AG04449 (cell line): ENCODE measurements around the gene PLA2G2C.

Experiments used
- CTCF ChIA-PET: fragments of 350-600 bp; formaldehyde crosslinking; extraction: SDS; loops from one replicate; lab custom pipeline; 2021; ENCODE audit warnings: antibody characterized with exemption; lab: Yijun Ruan, JAX
- POLR2A ChIA-PET: fragments of 400-600, 350-600 bp; formaldehyde crosslinking; extraction: SDS; loops from one replicate; lab custom pipeline; 2020; ENCODE audit warnings: antibody characterized with exemption, inconsistent platforms; lab: Yijun Ruan, JAX
- DNase-seq: peaks from one replicate; pipeline ENCODE4 v3.0.0-alpha.2; 2010; ENCODE audit warnings: low read depth, low spot score
- H3K4me3 ChIP-seq: 2 replicates; pipeline ENCODE4 v1.5.1; 2011; ENCODE audit warnings: low read depth, mild to moderate bottlenecking, control low read depth, low read length
- TF ChIP-seq, protein P1 (sequence below): IDR thresholded peaks from one replicate; pipeline ENCODE4 v1.5.1; 2011; ENCODE audit warnings: mild to moderate bottlenecking, moderate library complexity, low read length, control low read depth, inconsistent platforms; ENCODE audit not compliant: insufficient read depth; ENCODE audit errors: missing control alignments

The PLA2G2C gene

DNA sequence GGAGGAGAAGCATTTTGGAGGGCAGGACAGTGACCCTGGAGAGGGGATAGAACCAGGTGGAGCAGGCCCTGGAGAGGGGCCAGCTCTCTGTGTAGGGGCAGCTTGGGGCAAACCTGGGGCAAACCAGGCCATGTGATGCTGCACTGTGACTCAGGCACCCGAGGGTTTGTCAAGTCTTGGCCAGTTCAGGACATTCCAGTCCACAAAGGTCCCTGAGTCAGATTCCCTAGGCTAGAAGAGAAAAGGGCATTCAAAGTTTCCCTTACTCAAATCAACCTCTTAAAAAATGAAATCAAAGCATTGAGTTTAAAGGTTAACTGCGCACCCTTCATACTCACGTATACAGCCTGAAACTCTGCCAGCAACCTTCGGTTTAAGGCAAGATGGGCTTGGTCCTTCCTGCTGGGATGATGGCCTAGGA, 25.2 kb upstream of the PLA2G2C start:
- ChIA-PET CTCF (interaction anchor here (0.7 to 7.3 kb wide), 9 partner anchors 10 to 288 kb away, joined by 3 to 198 read pairs (median 17); no protein-coding TSS in a partner anchor), POLR2A (no interaction called here)
- no peak overlapping the region for H3K4me3 ChIP-seq
- TF ChIP-seq, protein P1, sequence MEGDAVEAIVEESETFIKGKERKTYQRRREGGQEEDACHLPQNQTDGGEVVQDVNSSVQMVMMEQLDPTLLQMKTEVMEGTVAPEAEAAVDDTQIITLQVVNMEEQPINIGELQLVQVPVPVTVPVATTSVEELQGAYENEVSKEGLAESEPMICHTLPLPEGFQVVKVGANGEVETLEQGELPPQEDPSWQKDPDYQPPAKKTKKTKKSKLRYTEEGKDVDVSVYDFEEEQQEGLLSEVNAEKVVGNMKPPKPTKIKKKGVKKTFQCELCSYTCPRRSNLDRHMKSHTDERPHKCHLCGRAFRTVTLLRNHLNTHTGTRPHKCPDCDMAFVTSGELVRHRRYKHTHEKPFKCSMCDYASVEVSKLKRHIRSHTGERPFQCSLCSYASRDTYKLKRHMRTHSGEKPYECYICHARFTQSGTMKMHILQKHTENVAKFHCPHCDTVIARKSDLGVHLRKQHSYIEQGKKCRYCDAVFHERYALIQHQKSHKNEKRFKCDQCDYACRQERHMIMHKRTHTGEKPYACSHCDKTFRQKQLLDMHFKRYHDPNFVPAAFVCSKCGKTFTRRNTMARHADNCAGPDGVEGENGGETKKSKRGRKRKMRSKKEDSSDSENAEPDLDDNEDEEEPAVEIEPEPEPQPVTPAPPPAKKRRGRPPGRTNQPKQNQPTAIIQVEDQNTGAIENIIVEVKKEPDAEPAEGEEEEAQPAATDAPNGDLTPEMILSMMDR: no peak
- DNase-seq: no peak

DNA sequence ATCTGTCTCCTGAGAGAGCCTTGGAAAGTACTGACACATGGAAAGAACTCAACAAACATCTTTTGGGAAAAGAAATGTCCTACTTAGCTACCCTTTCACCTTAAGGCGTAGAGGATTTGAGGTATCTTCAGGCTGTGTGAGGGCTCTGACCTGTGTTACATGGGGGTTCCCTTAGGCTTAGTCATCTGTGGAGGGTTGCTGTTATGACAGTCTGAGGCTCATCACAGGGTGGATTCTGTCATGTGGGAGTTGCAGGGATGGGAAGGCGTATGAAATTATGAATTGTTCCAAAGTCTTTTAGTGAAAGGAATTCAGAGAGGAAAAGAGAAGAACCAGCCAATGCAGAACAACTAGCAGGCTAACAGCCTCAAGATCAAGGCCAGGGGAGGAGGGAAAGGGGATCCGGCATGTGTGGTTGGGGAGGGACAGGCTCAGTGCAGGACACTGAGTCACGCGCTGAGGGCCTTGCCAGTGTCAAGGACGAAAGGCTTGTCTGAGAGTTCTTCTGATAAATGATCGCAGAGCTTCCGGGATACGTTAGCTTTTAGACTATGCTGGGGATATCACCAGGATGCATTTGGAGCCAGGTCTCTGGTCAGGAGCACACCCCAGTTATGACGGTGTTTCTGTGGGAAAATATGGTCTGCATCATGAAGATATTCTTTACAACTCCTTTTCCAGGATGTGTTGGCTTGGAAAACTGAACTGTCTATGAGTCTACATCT, 24.6 kb upstream of the PLA2G2C start:
- DNase-seq: no peak
- ChIA-PET CTCF (interaction anchor here (0.7 to 7.3 kb wide), 9 partner anchors 9 to 282 kb away, joined by 3 to 198 read pairs (median 5); no protein-coding TSS in a partner anchor), POLR2A (no interaction called here)
- TF ChIP-seq, protein P1: no peak
- no peak overlapping the region for H3K4me3 ChIP-seq

DNA sequence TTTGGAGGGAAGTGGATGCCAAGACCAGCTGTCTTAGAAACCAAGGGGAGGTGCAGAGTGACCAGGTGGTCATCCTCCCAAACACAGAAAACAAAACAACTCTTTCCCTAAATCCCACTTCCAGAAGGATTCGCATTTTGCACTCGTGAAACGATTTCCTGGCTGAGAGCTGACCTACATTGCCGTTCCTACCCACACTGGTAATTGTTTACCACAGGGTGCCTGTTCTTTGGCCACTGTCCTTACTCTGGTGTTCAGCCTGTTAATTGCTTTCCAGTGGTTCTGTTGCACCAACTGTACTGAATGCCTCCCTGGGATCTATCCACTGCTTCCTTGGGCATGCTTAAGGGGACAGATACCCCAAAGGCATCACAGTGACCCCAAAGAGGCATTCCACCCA, 23.2 kb upstream of the PLA2G2C start:
- TF ChIP-seq, protein P1: no peak
- CTCF ChIA-PET: interaction anchor here (2.1 to 7.3 kb wide), 3 partner anchors 14 to 284 kb away, joined by 5 to 198 read pairs (median 10); no protein-coding TSS in a partner anchor
- no peak for DNase-seq
- no peak overlapping the region for H3K4me3 ChIP-seq
- POLR2A ChIA-PET: no interaction called here

DNA sequence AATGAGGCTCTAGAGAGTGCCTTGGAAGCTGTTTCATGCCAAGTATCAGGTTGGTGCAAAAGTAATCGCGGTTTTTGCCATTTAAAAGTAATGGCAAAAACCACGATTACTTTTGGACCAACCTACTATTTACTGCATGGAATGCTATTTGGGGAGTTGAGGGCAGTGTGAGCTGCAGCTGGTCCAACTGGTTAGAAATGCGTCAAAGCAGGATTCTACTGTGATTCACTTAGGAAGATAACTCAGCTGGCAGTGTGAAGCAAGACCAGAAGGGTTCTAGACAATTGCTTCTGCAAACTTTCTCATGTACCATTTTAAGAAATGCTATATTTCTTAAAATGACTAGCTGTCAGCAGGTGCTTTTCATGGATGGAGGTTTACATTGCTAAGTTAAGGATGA, 21.2 kb upstream of the PLA2G2C start:
- ChIA-PET POLR2A (no interaction called here), CTCF (interaction anchor here (3.6 to 7.3 kb wide), 2 partner anchors 12 to 286 kb away, joined by 24 to 198 read pairs; no protein-coding TSS in a partner anchor)
- H3K4me3 ChIP-seq: no peak overlapping the region
- DNase-seq: no peak
- TF ChIP-seq, protein P1: no peak

DNA sequence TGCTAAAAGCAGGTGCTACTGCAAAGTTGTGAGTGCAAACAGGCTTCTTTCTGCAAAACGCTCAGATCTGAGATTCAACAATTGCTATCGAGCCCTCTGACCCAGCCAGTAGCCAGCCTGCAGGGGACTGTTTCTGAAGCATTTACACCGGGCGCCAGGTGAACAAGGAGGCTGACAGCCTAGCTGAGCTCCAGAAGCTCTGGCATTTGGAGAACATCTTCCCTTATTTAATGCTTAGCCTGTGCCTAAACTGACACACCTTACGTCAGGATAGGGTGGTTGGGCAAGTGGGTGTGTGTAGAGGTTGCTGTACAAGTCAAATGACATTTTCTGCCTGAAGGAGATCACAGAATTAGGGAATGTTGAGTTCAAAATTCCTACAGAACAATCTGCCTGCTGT, 15.8 kb upstream of the PLA2G2C start:
- POLR2A ChIA-PET: no interaction called here
- H3K4me3 ChIP-seq: no peak overlapping the region
- no peak for DNase-seq
- TF ChIP-seq, protein P1: no peak
- CTCF ChIA-PET: interaction anchor here (4.9 kb wide), 1 partner anchor 11 kb away, joined by 38 read pairs; no protein-coding TSS in a partner anchor

DNA sequence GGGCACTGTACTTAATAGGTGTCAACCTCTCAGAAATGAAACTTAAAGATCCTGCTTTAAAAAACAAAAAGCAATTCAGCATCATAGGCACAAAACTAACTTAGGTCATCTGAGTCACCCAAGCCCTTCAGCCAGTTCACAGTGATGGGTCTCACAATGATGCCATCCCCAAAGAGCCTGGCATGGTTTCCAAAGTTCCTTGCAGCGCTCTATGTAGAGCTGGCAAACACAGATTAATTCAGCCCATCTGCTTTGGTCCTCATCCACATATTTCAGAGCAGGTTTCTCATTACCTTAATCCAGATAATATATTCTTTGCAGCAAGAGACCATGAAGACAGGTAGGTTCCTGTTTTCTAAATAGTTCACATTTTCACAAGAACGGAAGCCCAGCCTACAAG, 14.6 kb upstream of the PLA2G2C start:
- TF ChIP-seq, protein P1: no peak
- ChIA-PET CTCF (interaction anchor here (1.8 to 4.9 kb wide), 2 partner anchors 12 to 226 kb away, joined by 4 to 38 read pairs; no protein-coding TSS in a partner anchor), POLR2A (no interaction called here)
- H3K4me3 ChIP-seq: no peak overlapping the region
- DNase-seq: no peak
